Mesenteric fat pad (tissue), 1 donor: ENCODE measurements around the gene SCARF2. TPM values are rescaled to one million over a fixed set of nuclear protein-coding genes. Genes with fewer than 3 reads are reported as not detected.
"Not testable (repeated sequence)": the region's sequence is repeated elsewhere in the genome, so short reads cannot be mapped to it uniquely, and the experiment has no call there.

Source experiments
- DNase-seq: peaks from one replicate; pipeline ENCODE4 v3.0.0-alpha.2; 2020; ENCODE audit warnings: low spot score
- total RNA-seq: library from RNA; stranded (reverse); fragmentation: NEBNext Ultra II Directional; extraction: Animal tissue kit (Norgen Biotek cat#: 25700); gene quantifications from one replicate; pipeline ENCODE4 v1.2.1, GENCODE V29; 2021
- donor health status: DM: yes; HTN: yes; CAD: no.

The SCARF2 gene
- total RNA-seq, 1 donor from 2014 or later, result 21.1 TPM

- peak; percentile 82 for DNase-seq
Measured at GRCh38 chr22:20429254-20430100, 8.1 kb downstream of the SCARF2 start.

- DNase-seq, result no peak
Measured at GRCh38 chr22:20428496-20429253, 8.9 kb downstream of the SCARF2 start.

DNA sequence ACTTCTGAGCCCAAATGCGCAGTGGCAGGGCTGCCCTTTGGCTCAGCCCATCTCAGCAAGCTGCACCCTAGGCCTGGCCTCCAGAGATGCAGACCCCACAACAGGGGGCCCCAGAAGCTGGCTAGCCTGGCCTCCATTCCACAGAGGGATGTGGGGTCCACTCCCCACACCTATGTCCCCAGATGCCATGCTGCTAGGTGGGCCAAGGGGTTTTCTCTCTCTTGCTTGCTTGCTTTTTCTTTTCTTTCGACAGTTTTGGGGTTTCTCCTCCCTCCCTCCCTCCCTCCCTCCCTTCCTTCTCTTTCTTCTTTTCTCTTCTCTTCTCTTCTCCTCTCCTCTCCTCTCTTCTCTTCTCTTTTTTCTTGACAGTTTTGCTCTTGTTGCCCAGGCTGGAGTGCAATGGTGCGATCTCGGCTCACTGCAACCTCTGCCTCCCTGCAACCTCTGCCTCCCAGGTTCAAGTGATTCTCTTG is 9.6 kb downstream of the SCARF2 start:
- DNase-seq, result no peak

- no peak for DNase-seq
Measured at GRCh38 chr22:20427104-20427944, 10.3 kb downstream of the SCARF2 start.

GRCh38 chr22:20426259-20426615 is 11.4 kb downstream of the SCARF2 start:
- DNase-seq, result no peak

- DNase-seq, result no peak
Measured at GRCh38 chr22:20425566-20426258, 11.9 kb downstream of the SCARF2 start.

DNA sequence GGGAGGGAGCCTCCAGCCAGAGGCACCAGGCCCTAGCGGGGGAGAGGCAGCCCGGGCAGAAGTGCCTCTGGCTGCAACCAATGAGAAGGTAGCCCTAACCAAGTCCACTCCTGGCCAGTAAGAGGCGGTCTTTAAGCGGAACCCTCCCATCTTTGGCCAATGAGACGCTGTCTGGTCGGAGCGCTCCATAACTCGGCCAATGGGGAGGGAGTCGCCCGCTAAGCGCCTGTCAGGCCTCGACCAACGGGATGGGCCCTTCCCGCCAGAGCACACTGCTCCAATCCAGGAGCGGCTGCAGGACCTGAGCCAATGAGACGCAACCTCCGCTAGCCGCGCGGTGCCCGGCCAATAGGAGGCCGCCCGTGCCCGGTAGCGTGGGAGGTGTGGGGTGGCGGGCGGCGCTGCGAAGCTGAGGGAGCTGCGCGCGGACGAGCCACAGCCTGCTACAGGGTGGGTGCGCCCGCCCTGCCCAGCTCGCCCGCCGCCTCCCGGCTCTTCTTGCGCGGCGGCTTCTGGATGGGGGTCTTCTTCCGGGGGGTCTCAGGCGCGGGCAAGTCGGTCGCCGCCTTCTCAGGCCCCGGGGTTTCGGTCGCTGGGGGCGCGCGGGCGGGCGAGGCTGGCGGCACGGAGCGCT is 12.6 kb downstream of the SCARF2 start:
- no peak for DNase-seq

DNA sequence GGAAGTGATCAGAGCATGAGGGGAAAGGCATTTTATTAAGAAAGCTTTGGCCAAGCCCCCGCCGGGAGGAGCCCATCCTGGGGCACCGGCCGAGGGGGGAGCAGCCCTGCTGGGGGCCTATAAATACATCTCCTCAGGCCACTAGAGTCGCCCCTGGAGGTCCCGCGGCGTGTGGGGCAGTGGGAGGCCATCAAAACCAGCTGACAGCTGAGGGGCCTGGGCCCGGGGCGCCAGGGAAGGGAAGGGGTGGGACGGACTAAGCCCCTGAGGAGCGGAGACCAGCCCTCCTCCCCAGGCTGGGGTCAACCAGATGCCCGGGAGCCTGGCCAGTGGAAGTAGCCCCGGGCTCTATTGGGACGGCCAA is 13.1 kb downstream of the SCARF2 start:
- no peak for DNase-seq

GRCh38 chr22:20423906-20424551 is 13.6 kb downstream of the SCARF2 start:
- no peak for DNase-seq

DNA sequence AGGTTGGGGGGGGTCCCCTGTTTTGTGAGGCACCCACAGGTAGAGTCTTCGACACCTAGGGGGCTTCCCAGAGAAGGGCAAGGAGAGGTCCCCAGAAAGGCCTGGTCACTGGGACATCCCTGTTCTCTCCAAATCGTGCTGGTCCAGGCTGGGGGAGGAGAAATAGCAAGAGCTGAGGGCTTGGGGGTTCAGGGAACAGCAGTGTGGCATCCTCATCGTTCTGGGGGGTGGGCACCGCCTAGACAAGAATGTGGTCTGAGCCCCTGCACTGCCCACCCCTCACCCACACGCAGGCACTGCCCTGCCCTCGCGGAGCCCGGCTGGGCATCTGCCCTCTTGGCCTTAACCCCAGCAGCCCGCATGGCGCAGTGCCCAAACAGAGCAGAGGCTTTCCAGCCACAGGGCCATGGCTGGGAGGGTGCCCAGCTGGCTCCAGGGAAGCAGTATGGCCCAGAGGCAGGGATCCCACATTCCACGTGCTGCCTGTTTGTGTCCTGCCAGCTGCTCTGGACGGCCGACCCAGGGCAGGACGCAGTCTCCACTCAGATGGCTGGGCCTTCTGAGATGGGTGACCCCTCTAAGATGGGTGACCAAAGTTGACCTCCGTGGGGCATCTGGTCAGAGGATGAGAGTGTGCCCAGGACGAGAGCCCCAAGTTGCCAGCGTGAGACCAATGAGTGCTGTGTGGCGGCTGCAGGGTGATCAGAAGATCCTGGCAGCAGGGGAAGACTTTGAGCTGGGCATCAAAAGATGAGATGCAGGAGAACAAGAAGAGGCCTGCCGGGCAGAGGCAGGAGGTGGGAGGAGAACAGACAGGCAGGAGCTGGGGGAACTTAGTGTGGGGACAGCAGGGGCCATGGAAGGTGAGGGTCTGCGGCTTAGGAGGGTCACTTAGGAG is 14.4 kb downstream of the SCARF2 start:
- DNase-seq, result no peak

DNA sequence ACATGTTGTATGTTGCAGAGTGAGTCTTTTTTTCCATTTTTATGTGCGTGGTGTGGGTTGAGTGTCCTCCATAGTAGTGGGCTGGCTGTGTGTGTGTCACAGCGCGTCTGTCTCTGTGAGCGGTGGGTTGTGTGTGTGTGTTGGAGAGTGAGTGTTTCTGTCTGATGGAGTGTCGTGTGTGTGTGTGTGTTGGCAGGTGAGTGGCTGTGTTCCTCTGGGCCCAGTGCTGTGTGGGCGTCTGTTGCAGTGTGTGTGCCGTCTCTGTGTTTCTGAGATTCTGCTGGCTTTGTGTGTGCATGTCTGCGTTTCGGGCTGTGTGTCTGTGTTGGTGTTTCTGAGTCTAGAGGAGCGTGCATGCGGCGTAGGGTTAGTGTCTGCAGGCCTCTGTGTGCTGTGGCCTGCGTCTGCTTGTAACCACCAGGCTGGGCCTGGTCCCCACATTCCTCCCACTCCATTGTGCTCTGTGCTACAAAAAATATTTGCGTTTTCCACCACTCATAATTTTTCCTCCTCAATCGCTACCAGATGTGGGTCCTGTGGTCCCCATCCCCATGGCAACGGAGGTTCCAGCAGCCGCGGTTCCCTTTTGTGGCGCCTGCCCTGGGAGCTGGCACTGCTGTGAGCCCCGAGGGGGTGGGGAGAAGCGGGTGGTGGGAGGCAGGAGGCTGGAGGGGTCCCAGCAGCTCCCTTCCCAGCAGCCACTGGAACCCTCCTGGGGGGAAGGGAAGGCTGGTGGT is 15.2 kb downstream of the SCARF2 start:
- no peak for DNase-seq

GRCh38 chr22:20421507-20421874 is 16.1 kb downstream of the SCARF2 start:
- DNase-seq, result no peak

DNA sequence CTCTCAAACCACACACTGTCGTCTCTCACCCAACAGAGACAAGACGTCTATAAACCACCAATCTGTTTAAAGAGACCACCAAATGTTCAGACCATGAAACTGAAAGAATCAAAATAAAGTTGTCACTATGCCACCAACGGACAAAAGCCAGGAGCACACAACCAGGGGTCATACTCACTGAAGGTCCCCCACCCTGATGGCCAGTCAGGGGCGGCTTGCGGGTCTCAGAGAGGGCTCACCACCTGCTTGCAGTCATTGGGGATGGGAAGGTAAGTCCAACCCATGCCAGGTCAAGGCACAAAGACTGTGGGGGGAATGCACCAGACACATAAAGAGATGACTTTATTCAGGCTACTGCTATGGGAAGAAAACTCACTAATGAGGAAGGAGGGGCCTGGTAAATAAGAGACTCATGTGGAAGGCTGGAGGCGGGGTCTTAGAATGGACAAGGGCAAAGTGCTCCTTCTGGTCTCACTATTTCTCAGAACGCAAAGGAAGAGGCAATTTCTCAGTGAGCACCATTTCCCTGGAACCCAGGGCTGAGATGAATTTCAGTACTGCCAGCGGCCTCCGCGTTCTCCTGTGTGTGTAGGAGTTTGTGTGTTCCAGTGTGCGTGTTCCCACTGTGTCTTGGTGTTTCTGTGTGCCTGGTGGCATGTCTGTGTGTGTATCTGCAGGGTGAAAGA is 17.3 kb downstream of the SCARF2 start:
- DNase-seq, result no peak

DNA sequence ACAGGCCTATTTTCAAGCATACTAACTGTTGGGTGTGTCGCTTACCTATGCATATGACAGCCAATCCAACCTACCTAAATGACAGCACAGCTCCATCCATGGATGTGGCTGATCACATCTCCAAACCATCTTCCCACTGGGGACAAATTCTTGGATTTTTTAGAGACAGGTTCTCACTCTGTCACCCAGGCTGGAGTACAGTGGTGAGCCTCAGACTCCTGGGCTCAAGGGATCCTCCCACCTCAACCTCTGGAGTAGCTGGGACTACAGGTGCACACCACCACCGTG is 18.0 kb downstream of the SCARF2 start:
- no peak for DNase-seq

DNA sequence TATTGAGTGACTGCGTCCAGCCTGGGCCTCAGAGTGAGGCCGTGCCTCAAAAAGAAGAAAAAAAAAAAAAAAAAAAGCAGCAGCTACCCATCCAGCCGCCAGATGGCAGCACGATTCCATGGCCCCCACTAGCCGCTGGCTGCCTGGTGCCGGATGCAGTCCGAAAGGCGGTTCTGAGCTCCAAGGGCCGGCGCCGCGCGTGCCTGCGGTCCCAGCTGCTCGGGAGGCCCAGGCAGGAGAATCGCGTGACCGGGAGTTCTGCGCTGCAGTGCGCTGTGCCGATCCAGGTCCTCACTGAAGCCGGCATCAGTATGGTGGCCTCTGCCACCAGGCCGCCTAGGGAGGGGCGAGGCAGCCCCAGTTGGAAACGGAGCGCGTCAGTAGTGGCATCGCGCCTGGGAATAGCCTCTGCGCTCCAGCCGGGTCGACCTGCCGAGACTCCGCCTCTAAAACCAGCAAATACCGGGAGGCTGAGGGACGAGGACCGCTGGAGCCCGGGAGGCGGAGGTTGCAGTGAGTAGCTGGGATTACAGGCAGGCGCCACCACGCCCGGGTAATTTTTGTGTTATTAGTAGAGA is 19.3 kb downstream of the SCARF2 start:
- DNase-seq, result no peak

DNA sequence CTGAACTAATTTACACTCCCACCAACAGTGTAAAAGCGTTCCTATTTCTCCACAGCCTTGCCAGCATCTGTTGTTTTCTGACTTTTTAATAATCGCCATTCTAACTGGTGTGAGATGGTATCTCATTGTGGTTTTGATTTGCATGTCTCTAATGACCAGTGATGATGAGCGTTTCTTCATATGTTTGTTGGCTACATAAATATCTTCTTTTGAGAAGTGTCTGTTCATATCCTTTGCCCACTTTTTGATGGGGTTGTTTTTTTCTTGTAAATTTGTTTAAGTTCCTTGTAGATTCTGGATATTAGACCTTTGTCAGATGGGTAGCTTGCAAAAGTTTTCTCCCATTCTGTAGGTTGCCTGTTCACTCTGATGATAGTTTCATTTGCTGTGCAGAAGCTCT is 21.9 kb downstream of the SCARF2 start:
- not testable (repeated sequence) for DNase-seq

DNA sequence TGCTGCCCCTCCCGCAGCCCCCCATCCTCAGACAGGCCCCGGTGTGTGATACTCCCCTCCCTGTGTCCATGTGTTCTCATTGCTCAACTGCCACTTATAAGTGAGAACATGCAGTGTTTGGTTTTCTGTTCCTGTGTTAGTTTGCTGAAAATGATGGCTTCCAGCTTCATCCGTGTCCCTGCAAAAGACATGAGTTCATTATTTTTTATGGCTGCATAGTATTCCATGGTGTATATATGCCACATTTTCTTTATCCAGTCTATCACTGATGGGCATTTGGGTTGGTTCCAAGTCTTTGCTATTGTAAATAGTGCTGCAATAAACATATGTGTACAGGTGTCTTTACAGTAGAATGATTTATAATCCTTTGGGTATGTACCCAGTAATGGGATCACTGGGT is 22.4 kb downstream of the SCARF2 start:
- DNase-seq, result not testable (repeated sequence)

GRCh38 chr22:20414450-20414849 is 23.2 kb downstream of the SCARF2 start:
- DNase-seq, result no peak
